Left lung (tissue), 10 donors: ENCODE data around the gene ATP13A1. TPM values are rescaled to one million over a fixed set of nuclear protein-coding genes. Genes with fewer than 3 reads are reported as not detected.
"Not testable (repeated sequence)": the region's sequence is repeated elsewhere in the genome, so short reads cannot be mapped to it uniquely, and the experiment has no call there.

Experiments used
- ATAC-seq: fragments of 200-7000 bp; cut with Tn5 transposase; one replicate; pipeline ENCODE4 v1.9.1; 2020; ENCODE audit warnings: moderate library complexity
- DNase-seq, 4 donors: peaks; one replicate each; pipeline ENCODE4 v3.0.0-alpha.2; 2013 to 2020
- H3K27ac ChIP-seq, 2 donors: fragments of 200-600 bp; sonication (generic) in 1 of 2; one replicate each; pipeline versions ENCODE4 v1.5.0 to v1.8.0; 2020 to 2021
- H3K27me3 ChIP-seq, 2 donors: fragments of 200-600 bp; sonication (generic) in 1 of 2; one replicate each; pipeline versions ENCODE4 v1.5.0 to v1.8.0; 2020 to 2021
- H3K36me3 ChIP-seq, 2 donors: fragments of 200-600 bp; sonication (generic) in 1 of 2; one replicate each; pipeline versions ENCODE4 v1.5.0 to v1.8.0; 2020 to 2021
- H3K4me1 ChIP-seq, 2 donors: fragments of 200-600 bp; one replicate each; pipeline ENCODE4 v1.8.0; 2021
- H3K4me3 ChIP-seq, 2 donors: fragments of 200-600 bp; sonication (generic) in 1 of 2; one replicate each; pipeline versions ENCODE4 v1.5.0 to v1.8.0; 2020 to 2021; ENCODE audit warnings: mild to moderate bottlenecking in 1 of 2
- H3K9me3 ChIP-seq, 2 donors: fragments of 200-600 bp; sonication (generic) in 1 of 2; one replicate each; pipeline versions ENCODE4 v1.5.0 to v1.8.0; 2020 to 2021
- CTCF ChIP-seq, 2 donors: fragments of 200-600 bp; sonication (generic) in 1 of 2; IDR thresholded peaks; one replicate each; pipeline versions ENCODE4 v1.5.0 to v1.8.0; 2021; ENCODE audit warnings: antibody characterized with exemption in 2 of 2
- intact Hi-C, 2 donors: fragments of 100-400 bp; cut with DNase I; formaldehyde crosslinking; loops; one replicate each; pipeline versions ENCODE4 v1.11.2 to v1.14.2; 2022
- polyA plus RNA-seq, 6 donors: library from polyadenylated mRNA; unstranded; fragments of 120-200 nt; gene quantifications; one replicate each; pipeline ENCODE4 v1.2.1, GENCODE V29; 2013; ENCODE audit not compliant: insufficient read length in 6 of 6
- total RNA-seq, 2 donors: library from RNA; stranded (reverse); fragmentation: NEBNext Ultra II Directional; extraction: Animal tissue kit (Norgen Biotek cat#: 25700); gene quantifications; one replicate each; pipeline ENCODE4 v1.2.1, GENCODE V29; 2021
- donor health status: DM: no; HTN: yes; CAD: no.
- donor health status: DM: no; HTN: no; CAD: no.

Gene ATP13A1
- total and polyA plus RNA-seq, 8 donors = 39.3 to 74.8 (median 45.5) TPM

GRCh38 chr19:19687090-19687489, 23.6 kb upstream of the ATP13A1 start:
- no peak for TF ChIP-seq CTCF (IDR thresholded peaks at IDR 0.05)
- intact Hi-C loops = no loop called here
- no peak overlapping the region for H3K4me3 ChIP-seq
- H3K9me3 ChIP-seq = peaks cover 0 to 75% of the 10 kb centered on the region in 2 donors
- ATAC-seq (no peak), DNase-seq (no peak)
- H3K36me3 ChIP-seq = peaks cover 0 to 6% of the 10 kb centered on the region in 2 donors
- H3K4me1 ChIP-seq = no peaks in the 10 kb centered on the region
- no peaks in the 10 kb centered on the region for H3K27me3 ChIP-seq
- H3K27ac ChIP-seq = no peak overlapping the region

GRCh38 chr19:19686580-19686979, 23.1 kb upstream of the ATP13A1 start:
- no peak for ATAC-seq
- Histone ChIP-seq H3K4me1 (no peaks in the 10 kb centered on the region), H3K4me3 (no peak overlapping the region), H3K27me3 (no peaks in the 10 kb centered on the region), H3K27ac (no peak overlapping the region), H3K36me3 (peaks cover 0 to 9% of the 10 kb centered on the region in 2 donors), H3K9me3 (peaks cover 0 to 75% of the 10 kb centered on the region in 2 donors)
- TF ChIP-seq CTCF (IDR thresholded peaks at IDR 0.05) = no peak
- intact Hi-C loops = no loop called here
- DNase-seq = no peak

- Histone ChIP-seq H3K36me3 (peaks cover 0 to 13% of the 10 kb centered on the region in 2 donors), H3K9me3 (peaks cover 0 to 77% of the 10 kb centered on the region in 2 donors)
- DNase-seq, intact Hi-C loops, H3K4me3 ChIP-seq, ATAC-seq, H3K27ac ChIP-seq, H3K27me3 ChIP-seq, H3K4me1 ChIP-seq: not testable (repeated sequence)
These were observed 22.6 kb upstream of the ATP13A1 start for GRCh38 chr19:19686119-19686518.

GRCh38 chr19:19679176-19680073, 15.9 kb upstream of the ATP13A1 start:
- DNase-seq (no peak), ATAC-seq (no peak)
- H3K27ac ChIP-seq = no peak overlapping the region
- TF ChIP-seq CTCF (IDR thresholded peaks at IDR 0.05) = no peak
- H3K4me1 ChIP-seq = no peaks in the 10 kb centered on the region
- intact Hi-C loops = no loop called here
- H3K9me3 ChIP-seq = peaks cover 0 to 93% of the 10 kb centered on the region in 2 donors
- no peaks in the 10 kb centered on the region for H3K27me3 ChIP-seq
- no peak overlapping the region for H3K4me3 ChIP-seq
- H3K36me3 ChIP-seq = peaks cover 0 to 74% of the 10 kb centered on the region in 2 donors

- peaks cover 0 to 83% of the 10 kb centered on the region in 2 donors for H3K9me3 ChIP-seq
- intact Hi-C loops = no loop called here
These were observed 14.1 kb upstream of the ATP13A1 start for GRCh38 chr19:19677579-19677978.

More at GRCh38 chr19:19677579-19677978, 14.1 kb upstream of the ATP13A1 start:
- Histone ChIP-seq H3K4me1 (no peaks in the 10 kb centered on the region), H3K36me3 (peaks cover 0 to 93% of the 10 kb centered on the region in 2 donors), H3K27me3 (no peaks in the 10 kb centered on the region), H3K4me3 (no peak overlapping the region), H3K27ac (no peak overlapping the region)
- no peak for TF ChIP-seq CTCF (IDR thresholded peaks at IDR 0.05)
- no peak for DNase-seq
- ATAC-seq = no peak
